GM23338 (cell line): Measurements from ENCODE around the gene TMEM11. TPM values are rescaled to one million over a fixed set of nuclear protein-coding genes. Genes with fewer than 3 reads are reported as not detected.

Source experiments
- ATAC-seq: fragments of 200-7000 bp; cut with Tn5 transposase; 3 replicates; pipeline ENCODE4 v1.9.1; 2020
- DNase-seq: peaks from one replicate; pipeline ENCODE4 v3.0.0-alpha.2; 2015; ENCODE audit warnings: low spot score
- H2AFZ ChIP-seq: fragments of 200-600 bp; sonication (generic); 2 replicates; pipeline ENCODE4 v1.8.0; 2016; ENCODE audit warnings: antibody characterized with exemption, mild to moderate bottlenecking, moderate library complexity
- H3F3A ChIP-seq: fragments of 200-600 bp; sonication (generic); replicated peaks from 2 replicates; pipeline ENCODE4 v1.8.0; 2017; ENCODE audit warnings: antibody characterized with exemption, mixed run types, low read depth
- H3K27ac ChIP-seq: fragments of 200-600 bp; sonication (generic); 2 replicates; pipeline ENCODE4 v1.6.1; 2016; ENCODE audit warnings: low read depth
- H3K27me3 ChIP-seq: fragments of 200-600 bp; sonication (generic); 2 replicates; pipeline ENCODE4 v1.8.0; 2016; ENCODE audit warnings: mild to moderate bottlenecking, mixed run types, moderate library complexity; ENCODE audit not compliant: insufficient read depth
- H3K36me3 ChIP-seq: fragments of 200-600 bp; sonication (generic); 2 replicates; pipeline ENCODE4 v1.8.0; 2016; ENCODE audit warnings: mild to moderate bottlenecking; ENCODE audit not compliant: insufficient read depth
- H3K4me1 ChIP-seq: fragments of 200-600 bp; sonication (generic); 2 replicates; pipeline ENCODE4 v1.8.0; 2016; ENCODE audit warnings: mild to moderate bottlenecking, moderate library complexity; ENCODE audit not compliant: insufficient read depth
- H3K4me2 ChIP-seq: fragments of 200-600 bp; sonication (generic); 2 replicates; pipeline ENCODE4 v1.7.1; 2017; ENCODE audit warnings: mixed run types
- H3K4me3 ChIP-seq: fragments of 200-600 bp; sonication (generic); 2 replicates; pipeline ENCODE4 v1.6.1; 2016; ENCODE audit warnings: mixed run types
- H3K79me2 ChIP-seq: fragments of 200-600 bp; sonication (generic); replicated peaks from 2 replicates; pipeline ENCODE4 v1.8.0; 2017; ENCODE audit warnings: mild to moderate bottlenecking; ENCODE audit not compliant: insufficient read depth
- H3K9me2 ChIP-seq: fragments of 200-600 bp; sonication (generic); 2 replicates; pipeline ENCODE4 v1.8.0; 2017; ENCODE audit not compliant: insufficient read depth
- H4K20me1 ChIP-seq: fragments of 200-600 bp; sonication (generic); replicated peaks from 2 replicates; pipeline ENCODE4 v1.8.0; 2017; ENCODE audit warnings: mild to moderate bottlenecking; ENCODE audit not compliant: insufficient read depth
- H3K27ac Mint-ChIP-seq: 2 replicates; pipeline ENCODE4 v1.8.0; 2020; ENCODE audit warnings: inconsistent platforms, mild to moderate bottlenecking, moderate library complexity, mixed read lengths
- H3K27me3 Mint-ChIP-seq: 3 replicates; pipeline ENCODE4 v1.8.0; 2022; ENCODE audit warnings: low read depth, mild to moderate bottlenecking, moderate library complexity, mixed read lengths, inconsistent platforms; ENCODE audit not compliant: insufficient read depth, poor library complexity
- H3K36me3 Mint-ChIP-seq: 3 replicates; pipeline ENCODE4 v1.8.0; 2021; ENCODE audit warnings: low read depth, mild to moderate bottlenecking, inconsistent platforms, moderate library complexity, mixed read lengths
- H3K4me1 Mint-ChIP-seq: 3 replicates; pipeline ENCODE4 v1.8.0; 2020; ENCODE audit warnings: mild to moderate bottlenecking, inconsistent platforms, mixed read lengths
- H3K4me3 Mint-ChIP-seq: 3 replicates; pipeline ENCODE4 v1.8.0; 2021; ENCODE audit warnings: moderate library complexity, mild to moderate bottlenecking, inconsistent platforms, mixed read lengths
- H3K9me3 Mint-ChIP-seq: 3 replicates; pipeline ENCODE4 v1.8.0; 2020; ENCODE audit warnings: moderate library complexity, mild to moderate bottlenecking, inconsistent platforms, mixed read lengths
- CREB1 ChIP-seq: fragments of 250-450 bp; sonication (Bioruptor Pico); IDR thresholded peaks from 2 replicates; pipeline ENCODE4 v1.5.0; 2020; ENCODE audit warnings: low read depth, mild to moderate bottlenecking, moderate library complexity
- EZH2 ChIP-seq: fragments of 200-600 bp; sonication (generic); IDR thresholded peaks from one replicate; pipeline ENCODE4 v1.8.0; 2017; ENCODE audit warnings: antibody characterized with exemption, mild to moderate bottlenecking, low read depth; ENCODE audit not compliant: unreplicated experiment
- EZH2phosphoT487 ChIP-seq: fragments of 200-600 bp; sonication (generic); IDR thresholded peaks from one replicate; pipeline ENCODE4 v1.8.1; 2018; ENCODE audit warnings: antibody characterized with exemption; ENCODE audit not compliant: unreplicated experiment
- JUNB ChIP-seq: IDR thresholded peaks from one replicate; pipeline ENCODE4 v1.6.1; 2016; ENCODE audit warnings: antibody characterized with exemption; ENCODE audit not compliant: unreplicated experiment
- NANOG ChIP-seq: IDR thresholded peaks from 2 replicates; pipeline ENCODE4 v1.6.1; 2016; ENCODE audit warnings: antibody characterized with exemption, borderline replicate concordance
- POLR2AphosphoS5 ChIP-seq: IDR thresholded peaks from 2 replicates; pipeline ENCODE4 v1.6.1; 2016; ENCODE audit warnings: antibody characterized with exemption, low read depth
- STAT1 ChIP-seq: IDR thresholded peaks from one replicate; pipeline ENCODE4 v1.6.1; 2016; ENCODE audit warnings: antibody characterized with exemption; ENCODE audit not compliant: unreplicated experiment
- ZNF114 ChIP-seq: fragments of 250-450 bp; sonication (Bioruptor Pico); IDR thresholded peaks from 2 replicates; pipeline ENCODE4 v1.5.0; 2020; ENCODE audit warnings: mild to moderate bottlenecking, moderate library complexity
- ZNF331 ChIP-seq: fragments of 250-450 bp; sonication (Bioruptor Pico); IDR thresholded peaks from 2 replicates; pipeline ENCODE4 v1.5.0; 2020; ENCODE audit warnings: low read depth, mild to moderate bottlenecking, moderate library complexity
- polyA plus RNA-seq: library from polyadenylated mRNA; unstranded; fragments of >200 nt; fragmentation: Nextera tagmentation; extraction: Ambion mirVana; gene quantifications from 2 replicates; pipeline ENCODE4 v1.2.1, GENCODE V29; 2016
- total RNA-seq: library from RNA; depleted of rRNA; stranded (reverse); fragments of >200 nt; shearing (Covaris generic); gene quantifications from 2 replicates; pipeline ENCODE4 v1.2.3, GENCODE V29; 2014
- TF ChIP-seq, protein P1 (sequence below): IDR thresholded peaks from 2 replicates; pipeline ENCODE4 v1.6.1; 2016; ENCODE audit warnings: antibody characterized with exemption
- TF ChIP-seq, protein P2 (sequence below): fragments of 250-450 bp; sonication (Bioruptor Pico); IDR thresholded peaks from 2 replicates; pipeline ENCODE4 v1.5.0; 2020; ENCODE audit warnings: mild to moderate bottlenecking, moderate library complexity
- TF ChIP-seq, protein P3 (sequence below), 2 experiments: fragments of 200-600 bp in 1 of 2; sonication (generic) in 1 of 2; conservative IDR thresholded peaks; 2 replicates each; pipeline versions ENCODE4 v1.5.1 to v1.6.1; 2016 to 2017; ENCODE audit warnings: antibody characterized with exemption in 2 of 2, low read depth in 2 of 2, mild to moderate bottlenecking in 2 of 2, moderate library complexity in 1 of 2
- TF ChIP-seq, protein P4 (sequence below): IDR thresholded peaks from one replicate; pipeline ENCODE4 v1.6.1; 2018; ENCODE audit warnings: antibody characterized with exemption; ENCODE audit not compliant: unreplicated experiment

TMEM11 gene
- total and polyA plus RNA-seq, 2 experiments from 2014 or later = 38.5 to 90.2 TPM

GRCh38 chr17:21248500-21248899, 34.5 kb upstream of the TMEM11 start:
- Histone ChIP-seq H3K36me3 (no peaks in the 10 kb centered on the region), H3K9me2 (no peaks in the 10 kb centered on the region), H3K27me3 (peaks cover 5% of the 10 kb centered on the region; the same call in 1 of the 2 replicates), H4K20me1 (no peaks in the 10 kb centered on the region), H3F3A (no peaks in the 10 kb centered on the region), H3K27ac (no peak overlapping the region), H3K79me2 (no peaks in the 10 kb centered on the region), H2AFZ (no peak overlapping the region), H3K4me1 (peaks cover 3% of the 10 kb centered on the region; the same call in 1 of the 2 replicates), H3K4me3 (no peak overlapping the region), H3K4me2 (no peak overlapping the region)
- Mint-ChIP-seq H3K4me1 (peaks cover 3% of the 10 kb centered on the region; the same call in 2 of the 3 replicates), H3K9me3 (no peaks in the 10 kb centered on the region; the same call in 2 of the 3 replicates), H3K27ac (no peak overlapping the region), H3K4me3 (no peak overlapping the region), H3K36me3 (no peaks in the 10 kb centered on the region), H3K27me3 (peaks cover 10% of the 10 kb centered on the region)
- TF ChIP-seq NANOG (no peak), STAT1 (no peak), ZNF331 (CRISPR knock-in tag) (no peak), POLR2AphosphoS5 (no peak), JUNB (no peak), ZNF114 (CRISPR knock-in tag) (no peak), EZH2phosphoT487 (no peak), EZH2 (no peak), CREB1 (CRISPR knock-in tag) (no peak)
- TF ChIP-seq, protein P1, sequence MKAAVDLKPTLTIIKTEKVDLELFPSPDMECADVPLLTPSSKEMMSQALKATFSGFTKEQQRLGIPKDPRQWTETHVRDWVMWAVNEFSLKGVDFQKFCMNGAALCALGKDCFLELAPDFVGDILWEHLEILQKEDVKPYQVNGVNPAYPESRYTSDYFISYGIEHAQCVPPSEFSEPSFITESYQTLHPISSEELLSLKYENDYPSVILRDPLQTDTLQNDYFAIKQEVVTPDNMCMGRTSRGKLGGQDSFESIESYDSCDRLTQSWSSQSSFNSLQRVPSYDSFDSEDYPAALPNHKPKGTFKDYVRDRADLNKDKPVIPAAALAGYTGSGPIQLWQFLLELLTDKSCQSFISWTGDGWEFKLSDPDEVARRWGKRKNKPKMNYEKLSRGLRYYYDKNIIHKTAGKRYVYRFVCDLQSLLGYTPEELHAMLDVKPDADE = no peak
- TF ChIP-seq, protein P2, sequence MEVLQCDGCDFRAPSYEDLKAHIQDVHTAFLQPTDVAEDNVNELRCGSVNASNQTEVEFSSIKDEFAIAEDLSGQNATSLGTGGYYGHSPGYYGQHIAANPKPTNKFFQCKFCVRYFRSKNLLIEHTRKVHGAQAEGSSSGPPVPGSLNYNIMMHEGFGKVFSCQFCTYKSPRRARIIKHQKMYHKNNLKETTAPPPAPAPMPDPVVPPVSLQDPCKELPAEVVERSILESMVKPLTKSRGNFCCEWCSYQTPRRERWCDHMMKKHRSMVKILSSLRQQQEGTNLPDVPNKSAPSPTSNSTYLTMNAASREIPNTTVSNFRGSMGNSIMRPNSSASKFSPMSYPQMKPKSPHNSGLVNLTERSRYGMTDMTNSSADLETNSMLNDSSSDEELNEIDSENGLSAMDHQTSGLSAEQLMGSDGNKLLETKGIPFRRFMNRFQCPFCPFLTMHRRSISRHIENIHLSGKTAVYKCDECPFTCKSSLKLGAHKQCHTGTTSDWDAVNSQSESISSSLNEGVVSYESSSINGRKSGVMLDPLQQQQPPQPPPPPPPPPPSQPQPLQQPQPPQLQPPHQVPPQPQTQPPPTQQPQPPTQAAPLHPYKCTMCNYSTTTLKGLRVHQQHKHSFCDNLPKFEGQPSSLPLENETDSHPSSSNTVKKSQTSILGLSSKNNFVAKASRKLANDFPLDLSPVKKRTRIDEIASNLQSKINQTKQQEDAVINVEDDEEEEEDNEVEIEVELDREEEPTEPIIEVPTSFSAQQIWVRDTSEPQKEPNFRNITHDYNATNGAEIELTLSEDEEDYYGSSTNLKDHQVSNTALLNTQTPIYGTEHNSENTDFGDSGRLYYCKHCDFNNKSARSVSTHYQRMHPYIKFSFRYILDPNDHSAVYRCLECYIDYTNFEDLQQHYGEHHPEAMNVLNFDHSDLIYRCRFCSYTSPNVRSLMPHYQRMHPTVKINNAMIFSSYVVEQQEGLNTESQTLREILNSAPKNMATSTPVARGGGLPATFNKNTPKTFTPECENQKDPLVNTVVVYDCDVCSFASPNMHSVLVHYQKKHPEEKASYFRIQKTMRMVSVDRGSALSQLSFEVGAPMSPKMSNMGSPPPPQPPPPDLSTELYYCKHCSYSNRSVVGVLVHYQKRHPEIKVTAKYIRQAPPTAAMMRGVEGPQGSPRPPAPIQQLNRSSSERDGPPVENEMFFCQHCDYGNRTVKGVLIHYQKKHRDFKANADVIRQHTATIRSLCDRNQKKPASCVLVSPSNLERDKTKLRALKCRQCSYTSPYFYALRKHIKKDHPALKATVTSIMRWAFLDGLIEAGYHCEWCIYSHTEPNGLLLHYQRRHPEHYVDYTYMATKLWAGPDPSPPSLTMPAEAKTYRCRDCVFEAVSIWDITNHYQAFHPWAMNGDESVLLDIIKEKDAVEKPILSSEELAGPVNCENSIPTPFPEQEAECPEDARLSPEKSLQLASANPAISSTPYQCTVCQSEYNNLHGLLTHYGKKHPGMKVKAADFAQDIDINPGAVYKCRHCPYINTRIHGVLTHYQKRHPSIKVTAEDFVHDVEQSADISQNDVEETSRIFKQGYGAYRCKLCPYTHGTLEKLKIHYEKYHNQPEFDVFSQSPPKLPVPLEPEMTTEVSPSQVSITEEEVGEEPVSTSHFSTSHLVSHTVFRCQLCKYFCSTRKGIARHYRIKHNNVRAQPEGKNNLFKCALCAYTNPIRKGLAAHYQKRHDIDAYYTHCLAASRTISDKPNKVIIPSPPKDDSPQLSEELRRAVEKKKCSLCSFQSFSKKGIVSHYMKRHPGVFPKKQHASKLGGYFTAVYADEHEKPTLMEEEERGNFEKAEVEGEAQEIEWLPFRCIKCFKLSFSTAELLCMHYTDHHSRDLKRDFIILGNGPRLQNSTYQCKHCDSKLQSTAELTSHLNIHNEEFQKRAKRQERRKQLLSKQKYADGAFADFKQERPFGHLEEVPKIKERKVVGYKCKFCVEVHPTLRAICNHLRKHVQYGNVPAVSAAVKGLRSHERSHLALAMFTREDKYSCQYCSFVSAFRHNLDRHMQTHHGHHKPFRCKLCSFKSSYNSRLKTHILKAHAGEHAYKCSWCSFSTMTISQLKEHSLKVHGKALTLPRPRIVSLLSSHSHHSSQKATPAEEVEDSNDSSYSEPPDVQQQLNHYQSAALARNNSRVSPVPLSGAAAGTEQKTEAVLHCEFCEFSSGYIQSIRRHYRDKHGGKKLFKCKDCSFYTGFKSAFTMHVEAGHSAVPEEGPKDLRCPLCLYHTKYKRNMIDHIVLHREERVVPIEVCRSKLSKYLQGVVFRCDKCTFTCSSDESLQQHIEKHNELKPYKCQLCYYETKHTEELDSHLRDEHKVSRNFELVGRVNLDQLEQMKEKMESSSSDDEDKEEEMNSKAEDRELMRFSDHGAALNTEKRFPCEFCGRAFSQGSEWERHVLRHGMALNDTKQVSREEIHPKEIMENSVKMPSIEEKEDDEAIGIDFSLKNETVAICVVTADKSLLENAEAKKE (CRISPR knock-in tag) = no peak
- TF ChIP-seq, protein P3, sequence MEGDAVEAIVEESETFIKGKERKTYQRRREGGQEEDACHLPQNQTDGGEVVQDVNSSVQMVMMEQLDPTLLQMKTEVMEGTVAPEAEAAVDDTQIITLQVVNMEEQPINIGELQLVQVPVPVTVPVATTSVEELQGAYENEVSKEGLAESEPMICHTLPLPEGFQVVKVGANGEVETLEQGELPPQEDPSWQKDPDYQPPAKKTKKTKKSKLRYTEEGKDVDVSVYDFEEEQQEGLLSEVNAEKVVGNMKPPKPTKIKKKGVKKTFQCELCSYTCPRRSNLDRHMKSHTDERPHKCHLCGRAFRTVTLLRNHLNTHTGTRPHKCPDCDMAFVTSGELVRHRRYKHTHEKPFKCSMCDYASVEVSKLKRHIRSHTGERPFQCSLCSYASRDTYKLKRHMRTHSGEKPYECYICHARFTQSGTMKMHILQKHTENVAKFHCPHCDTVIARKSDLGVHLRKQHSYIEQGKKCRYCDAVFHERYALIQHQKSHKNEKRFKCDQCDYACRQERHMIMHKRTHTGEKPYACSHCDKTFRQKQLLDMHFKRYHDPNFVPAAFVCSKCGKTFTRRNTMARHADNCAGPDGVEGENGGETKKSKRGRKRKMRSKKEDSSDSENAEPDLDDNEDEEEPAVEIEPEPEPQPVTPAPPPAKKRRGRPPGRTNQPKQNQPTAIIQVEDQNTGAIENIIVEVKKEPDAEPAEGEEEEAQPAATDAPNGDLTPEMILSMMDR (conservative IDR thresholded peaks at IDR 0.05; ENCODE audit: low read depth in 2 of 2) = no peak
- TF ChIP-seq, protein P4, sequence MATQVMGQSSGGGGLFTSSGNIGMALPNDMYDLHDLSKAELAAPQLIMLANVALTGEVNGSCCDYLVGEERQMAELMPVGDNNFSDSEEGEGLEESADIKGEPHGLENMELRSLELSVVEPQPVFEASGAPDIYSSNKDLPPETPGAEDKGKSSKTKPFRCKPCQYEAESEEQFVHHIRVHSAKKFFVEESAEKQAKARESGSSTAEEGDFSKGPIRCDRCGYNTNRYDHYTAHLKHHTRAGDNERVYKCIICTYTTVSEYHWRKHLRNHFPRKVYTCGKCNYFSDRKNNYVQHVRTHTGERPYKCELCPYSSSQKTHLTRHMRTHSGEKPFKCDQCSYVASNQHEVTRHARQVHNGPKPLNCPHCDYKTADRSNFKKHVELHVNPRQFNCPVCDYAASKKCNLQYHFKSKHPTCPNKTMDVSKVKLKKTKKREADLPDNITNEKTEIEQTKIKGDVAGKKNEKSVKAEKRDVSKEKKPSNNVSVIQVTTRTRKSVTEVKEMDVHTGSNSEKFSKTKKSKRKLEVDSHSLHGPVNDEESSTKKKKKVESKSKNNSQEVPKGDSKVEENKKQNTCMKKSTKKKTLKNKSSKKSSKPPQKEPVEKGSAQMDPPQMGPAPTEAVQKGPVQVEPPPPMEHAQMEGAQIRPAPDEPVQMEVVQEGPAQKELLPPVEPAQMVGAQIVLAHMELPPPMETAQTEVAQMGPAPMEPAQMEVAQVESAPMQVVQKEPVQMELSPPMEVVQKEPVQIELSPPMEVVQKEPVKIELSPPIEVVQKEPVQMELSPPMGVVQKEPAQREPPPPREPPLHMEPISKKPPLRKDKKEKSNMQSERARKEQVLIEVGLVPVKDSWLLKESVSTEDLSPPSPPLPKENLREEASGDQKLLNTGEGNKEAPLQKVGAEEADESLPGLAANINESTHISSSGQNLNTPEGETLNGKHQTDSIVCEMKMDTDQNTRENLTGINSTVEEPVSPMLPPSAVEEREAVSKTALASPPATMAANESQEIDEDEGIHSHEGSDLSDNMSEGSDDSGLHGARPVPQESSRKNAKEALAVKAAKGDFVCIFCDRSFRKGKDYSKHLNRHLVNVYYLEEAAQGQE = no peak
- ATAC-seq (no peak), DNase-seq (no peak)
